ENCODE data around the gene ICAM2. TPM values are rescaled to one million over a fixed set of nuclear protein-coding genes. Genes with fewer than 3 reads are reported as not detected.

ICAM2 gene
- total RNA-seq, 3 donors from 2014 or later: 6.9 to 14.2 (median 10.3) TPM

DNA sequence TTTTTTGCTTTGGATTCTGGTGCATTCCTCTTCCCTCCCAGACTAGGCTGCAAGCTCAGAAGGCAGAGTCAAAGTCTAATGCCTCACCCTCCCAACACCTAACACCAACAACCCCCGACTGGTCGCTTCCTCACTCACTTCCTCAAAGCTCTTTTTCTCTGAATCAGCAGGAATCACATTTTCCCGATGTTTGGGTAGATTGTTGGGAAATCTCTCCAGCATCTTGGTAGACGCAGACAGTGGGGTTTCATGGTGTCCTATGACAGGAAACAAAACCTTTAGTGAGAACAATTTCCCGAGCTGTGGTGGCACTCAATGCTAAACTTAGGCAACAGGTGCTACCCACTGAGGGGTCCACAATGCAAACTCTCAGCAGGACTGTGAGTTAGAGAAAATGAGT is 39.9 kb upstream of the ICAM2 start:
- H3K4me3 ChIP-seq: no peak overlapping the region
- no peaks in the 10 kb centered on the region for H3K9me3 ChIP-seq
- intact Hi-C loops (cut with DNase I, micrococcal nuclease): loop anchor here in 1 of 2 donors (10.0 kb wide), 1 partner anchor 74 kb away; the partner anchor contains the start of gene ERN1
- no peak for DNase-seq
- H3K4me1 ChIP-seq (ENCODE audit: low read depth): no peaks in the 10 kb centered on the region
- TF ChIP-seq, protein P1, sequence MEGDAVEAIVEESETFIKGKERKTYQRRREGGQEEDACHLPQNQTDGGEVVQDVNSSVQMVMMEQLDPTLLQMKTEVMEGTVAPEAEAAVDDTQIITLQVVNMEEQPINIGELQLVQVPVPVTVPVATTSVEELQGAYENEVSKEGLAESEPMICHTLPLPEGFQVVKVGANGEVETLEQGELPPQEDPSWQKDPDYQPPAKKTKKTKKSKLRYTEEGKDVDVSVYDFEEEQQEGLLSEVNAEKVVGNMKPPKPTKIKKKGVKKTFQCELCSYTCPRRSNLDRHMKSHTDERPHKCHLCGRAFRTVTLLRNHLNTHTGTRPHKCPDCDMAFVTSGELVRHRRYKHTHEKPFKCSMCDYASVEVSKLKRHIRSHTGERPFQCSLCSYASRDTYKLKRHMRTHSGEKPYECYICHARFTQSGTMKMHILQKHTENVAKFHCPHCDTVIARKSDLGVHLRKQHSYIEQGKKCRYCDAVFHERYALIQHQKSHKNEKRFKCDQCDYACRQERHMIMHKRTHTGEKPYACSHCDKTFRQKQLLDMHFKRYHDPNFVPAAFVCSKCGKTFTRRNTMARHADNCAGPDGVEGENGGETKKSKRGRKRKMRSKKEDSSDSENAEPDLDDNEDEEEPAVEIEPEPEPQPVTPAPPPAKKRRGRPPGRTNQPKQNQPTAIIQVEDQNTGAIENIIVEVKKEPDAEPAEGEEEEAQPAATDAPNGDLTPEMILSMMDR (IDR thresholded peaks at IDR 0.05): no peak
- no peak for ATAC-seq
- no peaks in the 10 kb centered on the region for H3K36me3 ChIP-seq (ENCODE audit: low read depth)

DNA sequence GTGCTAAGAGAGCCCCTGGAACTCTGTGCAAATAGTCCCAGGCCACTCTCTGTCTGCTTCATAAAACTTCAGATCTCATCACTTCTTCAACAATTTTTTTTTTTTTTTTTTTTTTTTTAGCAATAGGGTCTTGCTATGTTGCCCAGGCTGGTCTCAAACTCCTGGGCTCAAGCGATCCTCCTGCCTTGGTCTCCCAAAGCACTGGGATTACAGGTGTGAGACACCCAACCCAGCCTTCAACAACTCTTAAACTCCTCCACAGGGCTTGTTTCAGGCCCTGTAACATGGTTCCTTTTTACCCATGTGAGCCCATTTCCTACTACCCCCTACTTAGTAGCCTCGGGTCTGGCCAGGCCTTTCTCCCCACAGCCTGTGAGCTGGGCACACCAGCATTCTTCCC is 39.3 kb upstream of the ICAM2 start:
- TF ChIP-seq, protein P1 (IDR thresholded peaks at IDR 0.05): no peak
- Histone ChIP-seq H3K9me3 (no peaks in the 10 kb centered on the region), H3K36me3 (ENCODE audit: low read depth) (no peaks in the 10 kb centered on the region), H3K4me3 (no peak overlapping the region), H3K4me1 (ENCODE audit: low read depth) (no peaks in the 10 kb centered on the region)
- intact Hi-C loops (cut with DNase I, micrococcal nuclease): loop anchor here in 1 of 2 donors (10.0 kb wide), 1 partner anchor 75 kb away; the partner anchor contains the start of gene ERN1
- DNase-seq (no peak), ATAC-seq (no peak)

DNA sequence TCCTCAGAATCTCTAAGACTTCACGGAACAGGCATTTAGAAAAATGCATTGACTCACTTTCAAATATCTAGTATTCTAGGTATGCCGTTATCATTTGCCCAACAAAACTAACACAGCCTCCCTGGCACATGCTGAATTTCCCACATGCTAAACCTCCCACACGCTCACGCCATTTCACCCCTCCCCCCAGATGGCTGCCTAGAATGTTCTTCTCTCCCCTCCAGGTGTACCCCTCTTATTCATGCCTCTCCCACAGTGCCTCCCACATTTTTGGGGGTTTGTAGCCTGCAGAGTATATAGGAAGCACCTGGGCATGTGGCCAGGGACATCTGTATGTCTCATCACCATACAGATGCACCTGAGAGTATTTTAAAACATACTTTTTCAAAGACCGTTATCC is 38.2 kb upstream of the ICAM2 start:
- ATAC-seq (no peak), DNase-seq (no peak)
- intact Hi-C loops (cut with DNase I, micrococcal nuclease): no loop called here
- Histone ChIP-seq H3K36me3 (ENCODE audit: low read depth) (no peaks in the 10 kb centered on the region), H3K9me3 (no peaks in the 10 kb centered on the region), H3K4me3 (no peak overlapping the region), H3K4me1 (ENCODE audit: low read depth) (no peaks in the 10 kb centered on the region)
- TF ChIP-seq, protein P1 (IDR thresholded peaks at IDR 0.05): no peak

DNA sequence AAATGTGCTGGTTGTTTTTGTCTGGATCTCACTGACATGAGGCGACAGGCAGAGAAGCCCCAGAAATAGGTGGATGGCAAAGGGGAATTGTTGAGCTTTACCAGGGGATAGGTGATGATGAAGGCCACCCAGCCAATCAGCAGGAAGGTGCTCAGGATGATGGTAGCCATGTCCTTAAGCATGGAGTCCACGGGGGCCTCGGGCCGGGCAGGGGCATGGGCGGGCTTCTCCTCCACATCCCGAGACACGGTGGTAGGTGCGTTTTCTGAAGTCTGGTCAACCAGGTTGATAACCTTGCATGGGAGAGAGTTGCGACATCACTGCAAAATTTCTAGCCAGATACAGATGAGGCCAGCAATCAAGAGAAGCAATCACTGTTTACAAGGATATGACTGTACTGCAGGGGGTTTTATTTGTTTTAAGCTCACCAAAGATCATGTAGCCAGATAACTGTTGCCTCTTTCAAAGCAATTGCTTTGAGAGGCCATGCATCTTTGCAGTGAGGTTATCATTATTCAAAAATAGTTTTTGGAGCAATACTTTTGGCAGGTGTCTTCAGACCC is 37.3 kb upstream of the ICAM2 start:
- no peak for DNase-seq
- no peak for ATAC-seq
- Histone ChIP-seq H3K4me1 (ENCODE audit: low read depth) (no peaks in the 10 kb centered on the region), H3K9me3 (no peaks in the 10 kb centered on the region), H3K4me3 (no peak overlapping the region), H3K36me3 (ENCODE audit: low read depth) (no peaks in the 10 kb centered on the region)
- TF ChIP-seq, protein P1 (IDR thresholded peaks at IDR 0.05): no peak
- intact Hi-C loops (cut with DNase I, micrococcal nuclease): no loop called here

DNA sequence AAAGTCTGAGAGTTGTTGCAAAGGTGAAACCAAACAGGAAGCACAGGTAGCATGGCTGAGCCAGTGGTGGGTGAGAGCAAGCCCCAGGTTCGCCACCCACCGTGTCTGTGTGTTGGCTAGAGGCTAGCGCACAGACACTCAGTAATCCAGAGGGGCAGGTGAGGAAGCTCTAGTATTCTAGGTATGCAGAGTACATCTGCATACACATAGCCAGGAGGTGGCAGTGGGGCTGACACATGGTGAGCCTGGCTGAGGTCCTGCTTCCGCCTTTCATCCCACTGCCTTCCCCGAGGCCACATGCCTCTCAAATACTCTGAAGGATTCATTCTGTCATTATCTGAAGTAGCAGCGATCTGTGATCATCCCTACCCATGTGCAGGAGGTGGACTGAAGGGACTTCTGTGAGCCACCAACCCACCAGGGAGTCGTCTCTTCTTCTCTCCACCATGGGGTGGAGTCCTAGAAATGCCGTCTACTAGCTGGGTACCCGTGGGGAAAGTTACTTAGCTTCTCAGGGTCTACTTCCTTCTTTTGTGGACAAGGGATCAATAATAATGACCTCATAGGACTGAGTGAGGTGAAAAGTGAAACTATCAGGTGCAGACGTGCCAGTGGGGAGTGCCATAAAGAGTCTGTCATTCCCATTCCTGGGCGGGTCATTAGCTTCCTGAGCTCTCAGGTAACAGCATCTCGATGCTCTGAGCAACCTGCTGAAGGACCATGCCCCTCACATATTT is 36.0 kb upstream of the ICAM2 start:
- H3K4me1 ChIP-seq (ENCODE audit: low read depth): no peaks in the 10 kb centered on the region
- H3K4me3 ChIP-seq: no peak overlapping the region
- TF ChIP-seq, protein P1 (IDR thresholded peaks at IDR 0.05): no peak
- ATAC-seq: peak; percentile 67
- no peaks in the 10 kb centered on the region for H3K9me3 ChIP-seq
- no peak for DNase-seq
- intact Hi-C loops (cut with DNase I, micrococcal nuclease): no loop called here
- no peaks in the 10 kb centered on the region for H3K36me3 ChIP-seq (ENCODE audit: low read depth)
